CD4-positive, alpha-beta T cell treated with Interleukin-17A for 1 hour (primary cell): Measurements from ENCODE around the gene PLA2G4E.

Experiments
- DNase-seq: peaks from one replicate; pipeline ENCODE4 v3.0.0-alpha.2; 2020

Gene PLA2G4E

GRCh38 chr15:41972253-41973242 lies 48.3 kb downstream of the PLA2G4E start, which contains the start of gene EHD4:
TSS of gene EHD4 (minus strand) at chr15:41972557. CDS start at chr15:41972494, 63 bp downstream.
- DNase-seq = peak; percentile 97

DNA sequence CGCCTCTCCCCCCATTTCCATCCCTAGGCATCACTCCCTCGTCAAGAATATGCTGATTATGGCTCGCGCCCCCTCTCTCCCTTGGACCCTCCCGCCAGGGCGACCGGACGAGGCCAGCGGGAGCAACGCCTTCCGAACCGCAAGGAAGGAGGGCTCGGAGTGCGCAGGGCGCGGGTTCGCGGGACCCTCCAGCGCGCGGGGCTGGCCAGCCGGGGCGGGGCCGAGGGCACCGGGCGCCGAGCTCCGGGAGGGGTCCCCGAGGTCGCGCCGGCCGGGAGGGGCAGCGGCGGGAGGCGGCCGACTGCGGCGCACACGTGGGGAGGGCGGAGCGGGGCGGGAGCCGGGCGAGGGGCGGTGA lies 49.0 kb downstream of the PLA2G4E start:
- DNase-seq = no peak

DNA sequence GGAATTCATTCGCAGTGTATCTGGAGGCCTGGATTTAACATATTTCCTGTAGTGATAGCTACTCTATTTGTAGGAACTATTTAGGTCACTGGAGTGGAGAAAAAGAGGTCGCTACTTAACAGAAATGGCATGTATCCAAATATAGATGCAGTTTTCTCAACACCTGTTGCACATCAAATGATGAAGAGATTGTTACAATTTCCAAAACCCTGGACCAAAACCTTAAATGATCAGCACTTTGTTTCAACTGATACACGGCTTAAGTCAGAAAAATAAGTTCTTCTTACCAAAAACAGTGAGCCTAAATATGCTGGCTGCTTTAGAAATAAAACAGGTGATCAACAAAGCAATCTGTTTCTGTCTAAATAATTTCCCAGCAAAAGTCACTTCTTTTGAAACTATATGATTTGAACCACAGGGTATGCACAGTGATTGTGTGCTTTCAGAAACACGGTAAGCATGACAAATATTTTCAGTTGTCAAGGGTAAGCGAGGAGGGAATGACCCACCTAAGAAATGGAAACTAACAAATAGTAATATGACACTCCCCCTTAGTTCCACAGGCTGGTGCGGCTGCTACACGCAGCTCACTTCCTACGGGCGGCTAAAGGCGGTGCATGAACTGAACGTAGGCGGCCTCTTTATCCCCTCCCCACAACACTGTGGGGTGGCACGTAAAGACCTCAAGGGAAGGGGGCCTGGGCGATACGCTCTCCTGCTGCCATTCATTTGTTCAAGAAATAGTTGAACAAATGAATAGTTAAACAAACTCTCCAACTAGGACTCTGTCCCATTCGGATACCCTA lies 49.5 kb downstream of the PLA2G4E start:
- DNase-seq = peak; percentile 87

- peak; percentile 16 for DNase-seq
Measured at GRCh38 chr15:41970456-41970855, 50.4 kb downstream of the PLA2G4E start.

- DNase-seq = peak; percentile 85
Measured at GRCh38 chr15:41969851-41970431, 50.9 kb downstream of the PLA2G4E start.

DNA sequence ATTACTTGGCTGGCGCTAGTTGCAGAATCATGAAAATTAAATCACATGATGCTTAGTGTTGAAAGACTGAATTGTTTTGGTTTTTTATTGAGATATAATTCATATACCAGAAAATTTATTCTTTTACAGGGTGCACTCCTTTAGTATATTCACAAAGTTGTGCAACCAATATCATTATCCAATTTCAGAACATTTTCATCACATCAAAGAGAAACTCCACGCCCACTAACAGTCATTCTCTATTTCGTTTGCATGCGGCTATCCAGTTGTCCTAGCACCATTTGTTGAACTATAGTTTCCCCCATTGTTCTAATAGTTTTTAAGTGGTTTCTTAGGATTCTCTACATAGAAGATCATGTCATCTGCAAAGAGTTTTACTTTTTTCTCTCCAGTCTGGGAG lies 52.1 kb downstream of the PLA2G4E start:
- DNase-seq = no peak

GRCh38 chr15:41967506-41968206 lies 53.2 kb downstream of the PLA2G4E start:
- DNase-seq = peak; percentile 24

GRCh38 chr15:41966920-41967465 lies 53.8 kb downstream of the PLA2G4E start:
- no peak for DNase-seq

DNA sequence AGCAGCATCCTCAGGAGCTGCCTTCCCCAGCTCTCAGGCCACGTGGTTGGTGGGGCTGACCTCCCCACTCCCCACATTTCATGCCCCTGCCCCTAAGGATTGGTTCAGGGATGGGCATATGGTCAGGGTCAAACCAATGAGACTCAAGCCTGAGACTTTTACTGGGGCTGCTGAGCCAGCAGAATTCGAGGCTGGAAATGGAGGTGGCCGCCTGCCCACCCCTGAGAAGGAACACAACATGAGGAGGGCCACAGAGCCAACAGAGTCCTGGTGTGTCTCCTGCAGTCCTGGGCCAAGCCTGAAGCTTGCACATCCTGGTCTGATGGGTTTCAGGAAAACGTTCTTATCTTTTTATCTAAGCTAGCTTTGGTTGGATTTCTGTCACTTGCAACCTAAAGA lies 54.4 kb downstream of the PLA2G4E start:
- no peak for DNase-seq

DNA sequence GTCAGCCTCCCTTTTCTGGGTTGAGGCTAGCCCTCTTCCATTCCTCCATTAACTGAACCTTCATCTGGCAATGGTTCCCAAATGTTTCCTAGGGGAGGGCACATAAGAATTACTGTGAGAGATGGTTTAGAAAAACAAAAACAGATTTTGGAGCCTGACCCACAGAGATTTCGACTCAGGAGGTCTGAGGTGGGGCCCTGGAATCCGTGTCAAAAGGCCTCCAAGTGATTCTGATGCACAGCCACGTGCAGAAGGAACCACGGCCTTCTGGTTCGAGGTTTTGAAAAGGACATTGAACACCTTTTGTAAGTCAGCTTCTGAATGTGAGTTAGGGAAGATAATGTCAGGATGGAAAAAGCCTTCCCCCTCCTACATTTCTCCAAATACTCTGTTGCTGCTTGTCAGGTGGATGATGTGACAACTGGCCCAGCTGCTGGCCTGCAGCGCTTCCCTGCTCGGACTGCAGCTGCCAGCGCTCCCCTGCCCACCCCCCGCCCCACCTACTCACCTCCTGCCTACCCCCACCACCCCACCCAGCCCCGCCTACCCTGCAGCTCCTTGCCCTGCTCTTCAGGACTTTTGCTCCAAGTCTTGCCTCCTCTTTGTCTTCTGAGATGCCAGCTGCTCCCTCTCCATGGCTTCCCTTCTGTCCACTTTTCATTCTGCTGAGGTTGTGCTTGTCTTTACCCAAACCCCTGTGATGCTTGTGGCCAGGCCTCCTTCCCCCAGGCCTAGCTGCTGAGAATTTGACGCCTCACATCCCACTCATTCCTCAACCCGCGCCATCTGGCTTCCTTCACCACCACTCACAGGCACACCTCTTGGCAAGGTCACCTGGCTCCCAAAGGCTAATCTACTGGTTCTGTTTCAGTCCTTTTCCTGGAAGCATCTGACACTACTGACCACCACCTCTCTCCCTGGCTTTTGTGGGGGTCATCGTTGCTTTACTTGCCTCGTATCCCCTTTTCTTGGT lies 55.1 kb downstream of the PLA2G4E start:
- no peak for DNase-seq

DNA sequence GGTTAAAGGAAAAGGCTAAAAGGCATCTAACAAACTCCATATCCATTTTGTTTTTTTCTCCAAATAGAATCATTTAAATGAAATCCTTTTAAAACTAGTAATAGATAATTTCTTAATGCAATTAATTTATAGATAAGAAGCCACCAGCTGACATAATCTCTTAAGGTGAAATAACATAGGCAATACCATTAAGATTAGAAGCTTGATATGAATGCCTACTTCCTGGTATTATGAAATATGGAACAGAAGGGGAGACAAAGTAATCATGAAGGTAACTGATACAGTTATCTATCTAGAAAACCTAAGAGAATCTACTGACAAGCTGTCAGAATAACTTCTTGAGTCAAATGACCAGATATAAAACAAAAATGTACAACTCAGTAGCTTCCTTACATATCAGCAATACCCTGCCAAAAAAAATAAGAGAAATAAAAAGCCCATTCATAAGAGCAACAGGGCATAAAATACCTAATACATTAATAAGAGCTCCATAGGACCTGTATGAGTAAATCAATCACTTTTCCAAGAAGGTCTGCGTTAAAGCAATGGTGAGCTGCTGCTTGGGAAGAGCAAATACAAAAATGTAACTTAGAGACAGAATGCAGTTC lies 59.1 kb downstream of the PLA2G4E start:
- DNase-seq = no peak

GRCh38 chr15:41961001-41961518 lies 59.8 kb downstream of the PLA2G4E start:
- DNase-seq = no peak

GRCh38 chr15:41958002-41958420 lies 62.8 kb downstream of the PLA2G4E start:
- no peak for DNase-seq

DNA sequence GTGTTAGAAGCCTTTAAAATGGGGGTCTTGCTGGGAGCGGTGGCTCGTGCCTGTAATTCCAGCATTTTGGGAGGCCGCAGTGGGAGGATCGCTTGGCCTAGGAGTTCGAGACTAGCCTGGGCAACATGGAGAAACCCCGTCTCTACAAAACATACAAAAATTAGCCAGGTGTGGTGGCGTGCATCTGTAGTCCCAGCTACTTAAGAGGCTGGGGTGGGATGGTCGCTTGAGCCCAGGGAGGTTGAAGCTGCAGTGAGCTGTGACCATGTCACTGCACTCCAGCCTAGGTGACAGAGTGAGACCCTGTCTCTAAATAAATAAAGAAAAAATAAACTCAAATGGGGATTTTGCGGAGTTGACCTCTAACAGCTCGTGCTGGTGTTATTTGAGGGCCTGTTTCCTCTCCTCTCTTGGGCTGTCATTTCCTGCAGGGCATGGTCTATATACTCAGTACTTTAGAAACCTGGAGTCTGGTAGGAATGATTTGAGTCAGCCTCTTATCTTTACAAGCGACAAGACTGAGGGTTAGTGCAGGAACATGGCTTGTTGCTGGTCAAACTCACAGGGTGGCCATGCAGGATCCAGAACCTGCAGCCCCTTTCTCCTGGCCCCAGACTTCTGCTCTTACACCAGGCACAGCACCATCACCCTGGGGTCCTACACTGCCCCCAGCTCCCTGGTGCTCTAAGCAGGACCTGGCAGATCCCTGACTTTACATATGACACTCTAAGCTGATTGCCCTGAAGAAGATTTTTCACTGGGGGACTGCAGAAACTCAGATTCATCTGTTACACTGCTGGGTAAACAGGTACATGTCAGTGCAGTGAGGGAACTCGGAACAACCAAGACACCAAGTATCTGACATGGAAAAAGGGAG lies 63.6 kb downstream of the PLA2G4E start:
- no peak for DNase-seq

DNA sequence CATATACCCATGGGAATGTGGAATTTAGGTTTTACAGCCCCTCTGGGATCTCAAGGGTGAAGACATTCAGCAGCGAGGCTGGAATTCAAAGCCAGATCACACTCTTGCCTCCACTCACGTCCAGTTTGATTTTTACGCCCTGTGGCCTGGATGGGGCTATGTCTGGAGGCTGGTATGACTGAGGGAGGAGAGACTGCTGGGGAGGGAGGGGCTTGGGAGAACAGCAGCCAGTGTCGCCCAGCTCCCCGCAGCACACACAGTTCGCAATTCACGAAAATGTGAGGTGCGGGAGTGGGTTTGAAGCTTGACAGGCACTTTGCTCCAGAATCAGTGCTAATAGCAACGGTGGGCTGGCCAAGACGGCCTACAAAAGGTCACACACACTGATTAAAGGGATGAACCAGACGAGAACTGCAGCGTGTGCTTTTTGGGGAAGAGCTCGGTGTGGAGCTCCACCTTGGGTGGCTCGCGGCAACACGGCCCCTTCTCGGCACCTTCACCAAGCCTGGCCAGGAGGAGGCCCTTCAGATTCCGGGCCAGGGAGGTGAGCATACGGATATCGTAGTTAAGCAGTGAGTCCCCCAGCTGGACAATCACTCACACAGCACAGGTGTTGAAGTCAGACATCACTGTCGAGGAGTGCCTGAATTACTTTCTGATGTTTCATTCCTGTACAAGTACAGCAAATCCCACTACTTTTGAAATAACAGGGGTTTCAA lies 64.9 kb downstream of the PLA2G4E start:
- no peak for DNase-seq

- no peak for DNase-seq
Measured at GRCh38 chr15:41955100-41955499, 65.7 kb downstream of the PLA2G4E start.

DNA sequence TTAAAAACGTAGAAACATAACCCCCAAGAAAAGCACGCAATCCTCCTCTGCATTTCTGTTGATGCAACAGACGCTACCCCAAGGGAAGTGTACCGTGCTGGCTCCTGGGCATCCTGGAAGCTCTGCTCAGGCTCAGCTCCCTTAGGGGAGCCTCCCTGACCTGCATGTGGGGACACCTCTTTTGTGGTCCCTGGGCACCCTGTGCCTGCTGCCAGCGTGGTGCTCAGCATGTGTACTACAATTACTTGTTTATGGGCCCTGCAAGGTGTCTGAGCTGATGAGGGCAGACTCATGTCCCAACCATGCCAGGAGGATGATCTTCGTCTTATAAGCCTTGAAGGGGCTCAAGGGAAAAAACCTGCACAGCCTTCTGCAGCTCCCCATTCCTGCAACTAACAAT lies 66.8 kb downstream of the PLA2G4E start:
- no peak for DNase-seq

DNA sequence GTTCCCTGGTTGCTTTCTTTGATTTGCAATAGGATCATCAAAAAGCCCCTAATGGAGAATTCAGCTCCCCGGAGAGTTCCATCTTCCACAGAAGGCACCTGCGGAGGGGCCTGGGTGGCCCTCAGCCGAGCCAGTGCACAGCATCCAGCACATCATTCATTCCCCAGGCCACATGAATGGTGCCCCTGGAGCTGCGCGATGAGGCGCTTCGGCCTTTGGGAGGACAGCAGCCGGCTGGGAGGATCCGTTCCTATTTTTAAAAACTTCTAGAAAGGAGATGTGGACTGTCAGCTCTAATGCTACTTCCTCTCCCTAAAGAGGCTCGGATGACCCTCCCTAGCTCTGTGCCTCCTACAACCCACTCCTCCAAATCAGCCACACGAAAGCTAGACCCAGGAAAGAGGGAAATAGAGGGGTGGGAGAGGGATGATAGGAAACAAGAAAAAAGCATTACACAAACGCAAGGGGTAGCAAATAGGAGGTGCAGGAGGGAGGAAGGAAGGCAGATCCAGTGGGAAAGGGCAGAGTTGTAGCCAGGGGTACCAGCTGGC lies 68.8 kb downstream of the PLA2G4E start:
- no peak for DNase-seq
